Spleen (tissue), 11 donors: ENCODE results near the gene EXOC6B. TPM values are rescaled to one million over a fixed set of nuclear protein-coding genes. Genes with fewer than 3 reads are reported as not detected.

Source experiments
- DNase-seq: peaks from one replicate; pipeline ENCODE4 v3.0.0-alpha.2; 2020
- H3K27ac ChIP-seq, 8 donors: fragments of 200-600 bp; sonication (generic) in 7 of 8; 1 replicate in 4 of 8; 2 replicates in 4 of 8; pipeline versions ENCODE4 v1.5.0 to v1.8.0; 2016 to 2021; ENCODE audit warnings: inconsistent platforms in 4 of 8, mild to moderate bottlenecking in 4 of 8, moderate library complexity in 1 of 8
- H3K27me3 ChIP-seq, 7 donors: fragments of 200-600 bp; sonication (generic) in 6 of 7; replicated peaks in 1 of 7; 1 replicate in 4 of 7; 2 replicates in 3 of 7; pipeline versions ENCODE4 v1.5.0 to v1.8.0; 2016 to 2021; ENCODE audit warnings: inconsistent platforms in 3 of 7, mild to moderate bottlenecking in 1 of 7
- H3K36me3 ChIP-seq, 6 donors: fragments of 200-600 bp; sonication (generic) in 5 of 6; 1 replicate in 4 of 6; 2 replicates in 2 of 6; pipeline versions ENCODE4 v1.5.0 to v1.8.0; 2016 to 2021; ENCODE audit warnings: inconsistent platforms in 2 of 6
- H3K4me1 ChIP-seq, 6 donors: fragments of 200-600 bp; sonication (generic) in 5 of 6; 1 replicate in 3 of 6; 2 replicates in 3 of 6; pipeline versions ENCODE4 v1.5.0 to v1.8.0; 2016 to 2021; ENCODE audit warnings: inconsistent platforms in 3 of 6
- H3K4me3 ChIP-seq, 8 donors: fragments of 200-600 bp; sonication (generic) in 7 of 8; 1 replicate in 4 of 8; 2 replicates in 4 of 8; pipeline versions ENCODE4 v1.5.0 to v1.8.0; 2016 to 2021; ENCODE audit warnings: inconsistent platforms in 4 of 8, mild to moderate bottlenecking in 4 of 8, moderate library complexity in 2 of 8
- H3K9me3 ChIP-seq, 8 donors: fragments of 200-600 bp; sonication (generic) in 7 of 8; 1 replicate in 4 of 8; 2 replicates in 4 of 8; pipeline versions ENCODE4 v1.5.0 to v1.8.0; 2016 to 2021; ENCODE audit warnings: inconsistent platforms in 4 of 8
- POLR2A ChIP-seq, 3 donors: fragments of 450-650 bp; IDR thresholded peaks; one replicate each; pipeline ENCODE4 v1.5.1; 2017; ENCODE audit warnings: antibody characterized with exemption in 3 of 3, mild to moderate bottlenecking in 1 of 3
- POLR2AphosphoS5 ChIP-seq, 3 donors: sonication (generic); formaldehyde crosslinking; IDR thresholded peaks; one replicate each; pipeline ENCODE4 v1.5.1; 2017; ENCODE audit warnings: antibody characterized with exemption in 3 of 3
- WGBS, 5 donors: extraction: QIAGEN DNeasy Blood & Tissue Kit in 3 of 5; methylation state at CpG; one replicate each; pipeline versions ENCODE4 v1.1.5 to v1.1.7; 2013 to 2018; 5-methylcytosine and 5-hydroxymethylcytosine counted together
- intact Hi-C: fragments of 100-400 bp; cut with DNase I; formaldehyde crosslinking; loops from one replicate; pipeline ENCODE4 v1.15.0; 2023; ENCODE audit warnings: low total_unique reads
- polyA plus RNA-seq, 3 donors: library from polyadenylated mRNA; stranded (reverse); fragments of 200-250 nt; gene quantifications; one replicate each; pipeline ENCODE4 v1.2.1, GENCODE V29; 2013
- total RNA-seq, 7 donors: library from RNA; depleted of rRNA in 3 of 7; stranded (reverse); fragments of >200 nt in 3 of 7; fragmentation: NEBNext Ultra II Directional in 4 of 7; extraction: Animal tissue kit (Norgen Biotek cat#: 25700) in 4 of 7; gene quantifications; one replicate each; pipeline versions ENCODE4 v1.1.0 to v1.2.1, GENCODE V29; 2016 to 2021
- TF ChIP-seq, protein P1 (sequence below), 11 experiments: fragments of 200-600 bp in 7 of 11; fragments of 450-650 bp in 4 of 11; sonication (generic) in 4 of 11; IDR thresholded peaks in 8 of 11; conservative IDR thresholded peaks in 3 of 11; 1 replicate in 7 of 11; 2 replicates in 4 of 11; pipeline versions ENCODE4 v1.4.0 to v1.8.0; 2016 to 2021; ENCODE audit warnings: antibody characterized with exemption in 11 of 11, inconsistent platforms in 4 of 11, mild to moderate bottlenecking in 1 of 11
- donor health status: healthy with polysubstance abuse.
- donor health status: DM: no; HTN: no; CAD: no; lungs with moderate emphysema.
- donor health status: DM: no; HTN: no; CAD: no.
- donor health status: Bipolar disorder and iron deficiency.
- donor health status: healthy.
- donor health status: DM: no; HTN: no; CAD: no.
- donor health status: DM: yes; HTN: yes; CAD: no.

The EXOC6B gene
- total and polyA plus RNA-seq, 10 donors, result 1.0 to 27.9 (median 18.0) TPM

- no peaks in the 10 kb centered on the region for H3K36me3 ChIP-seq
- TF ChIP-seq POLR2A (IDR thresholded peaks at IDR 0.05) (no peak), POLR2AphosphoS5 (IDR thresholded peaks at IDR 0.05) (no peak)
- TF ChIP-seq, protein P1, sequence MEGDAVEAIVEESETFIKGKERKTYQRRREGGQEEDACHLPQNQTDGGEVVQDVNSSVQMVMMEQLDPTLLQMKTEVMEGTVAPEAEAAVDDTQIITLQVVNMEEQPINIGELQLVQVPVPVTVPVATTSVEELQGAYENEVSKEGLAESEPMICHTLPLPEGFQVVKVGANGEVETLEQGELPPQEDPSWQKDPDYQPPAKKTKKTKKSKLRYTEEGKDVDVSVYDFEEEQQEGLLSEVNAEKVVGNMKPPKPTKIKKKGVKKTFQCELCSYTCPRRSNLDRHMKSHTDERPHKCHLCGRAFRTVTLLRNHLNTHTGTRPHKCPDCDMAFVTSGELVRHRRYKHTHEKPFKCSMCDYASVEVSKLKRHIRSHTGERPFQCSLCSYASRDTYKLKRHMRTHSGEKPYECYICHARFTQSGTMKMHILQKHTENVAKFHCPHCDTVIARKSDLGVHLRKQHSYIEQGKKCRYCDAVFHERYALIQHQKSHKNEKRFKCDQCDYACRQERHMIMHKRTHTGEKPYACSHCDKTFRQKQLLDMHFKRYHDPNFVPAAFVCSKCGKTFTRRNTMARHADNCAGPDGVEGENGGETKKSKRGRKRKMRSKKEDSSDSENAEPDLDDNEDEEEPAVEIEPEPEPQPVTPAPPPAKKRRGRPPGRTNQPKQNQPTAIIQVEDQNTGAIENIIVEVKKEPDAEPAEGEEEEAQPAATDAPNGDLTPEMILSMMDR (IDR thresholded peaks at IDR 0.05 in 8 of 11, conservative IDR thresholded peaks at IDR 0.05 in 3 of 11), result no peak
- H3K27me3 ChIP-seq, result no peaks in the 10 kb centered on the region
- 66 to 82% (median 76%) methylated on average over 2 of the region's 2 CpGs for WGBS, 5 donors
- no peaks in the 10 kb centered on the region for H3K9me3 ChIP-seq
- H3K4me1 ChIP-seq, result no peaks in the 10 kb centered on the region
- intact Hi-C loops, result no loop called here
- H3K4me3 ChIP-seq, result no peak overlapping the region
- DNase-seq, result no peak
- no peak overlapping the region for H3K27ac ChIP-seq
These were observed 195.1 kb downstream of the EXOC6B start for GRCh38 chr2:72630767-72631166.

GRCh38 chr2:72629062-72629461 is 196.8 kb downstream of the EXOC6B start:
- WGBS, 5 donors, result 72 to 90% (median 76%) methylated on average over 1 of the region's 1 CpG
- Histone ChIP-seq H3K27ac (no peak overlapping the region), H3K9me3 (no peaks in the 10 kb centered on the region), H3K36me3 (no peaks in the 10 kb centered on the region), H3K27me3 (no peaks in the 10 kb centered on the region), H3K4me1 (no peaks in the 10 kb centered on the region), H3K4me3 (no peak overlapping the region)
- no peak for DNase-seq
- TF ChIP-seq POLR2A (IDR thresholded peaks at IDR 0.05), result no peak
- intact Hi-C loops, result no loop called here

DNA sequence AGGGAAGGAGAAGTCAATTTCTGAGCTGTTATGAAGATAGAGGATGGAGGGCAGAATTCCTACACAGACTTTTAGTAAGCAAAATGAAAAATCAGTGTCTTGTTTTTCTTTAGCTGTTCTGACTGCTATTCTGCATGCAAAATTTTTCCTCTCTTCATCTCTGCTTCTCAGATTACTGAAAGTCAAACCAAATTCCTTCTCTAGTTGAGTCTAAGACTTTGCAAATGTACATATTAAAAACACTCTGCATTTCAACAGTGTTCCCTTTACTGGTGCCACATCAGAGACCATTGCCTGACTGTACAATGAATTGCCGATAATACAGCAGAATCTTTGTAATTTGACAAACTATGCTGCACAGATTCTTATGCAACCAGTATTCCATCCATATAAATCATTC is 198.8 kb downstream of the EXOC6B start:
- no peaks in the 10 kb centered on the region for H3K36me3 ChIP-seq
- TF ChIP-seq POLR2A (IDR thresholded peaks at IDR 0.05) (no peak), POLR2AphosphoS5 (IDR thresholded peaks at IDR 0.05) (no peak)
- TF ChIP-seq, protein P1 (IDR thresholded peaks at IDR 0.05 in 8 of 11, conservative IDR thresholded peaks at IDR 0.05 in 3 of 11), result no peak
- no peak overlapping the region for H3K27ac ChIP-seq
- intact Hi-C loops, result no loop called here
- no peaks in the 10 kb centered on the region for H3K4me1 ChIP-seq
- no peak overlapping the region for H3K4me3 ChIP-seq
- no peaks in the 10 kb centered on the region for H3K9me3 ChIP-seq
- no peaks in the 10 kb centered on the region for H3K27me3 ChIP-seq
- WGBS, 5 donors, result 93 to 97% (median 95%) methylated on average over 1 of the region's 1 CpG
- DNase-seq, result no peak

DNA sequence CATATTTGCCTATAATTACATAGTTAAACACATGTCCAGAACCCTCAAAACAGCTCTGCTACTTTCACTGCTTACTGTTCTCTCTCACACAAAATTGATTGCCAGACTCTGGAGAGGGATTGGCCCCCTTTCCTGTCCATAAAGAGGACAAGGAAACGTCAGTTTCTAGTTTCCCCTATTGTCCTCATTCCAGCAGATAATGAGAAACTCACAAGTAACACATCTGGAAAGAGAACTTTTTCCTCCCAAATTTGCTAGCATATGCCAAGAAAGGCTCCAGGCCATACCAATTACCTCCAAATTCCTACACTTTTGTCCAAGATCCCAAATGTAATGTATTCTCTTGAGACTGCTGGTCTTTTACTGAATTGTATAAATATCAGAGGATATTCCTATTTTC is 200.5 kb downstream of the EXOC6B start:
- Histone ChIP-seq H3K27me3 (no peaks in the 10 kb centered on the region), H3K4me1 (no peaks in the 10 kb centered on the region), H3K27ac (no peak overlapping the region), H3K9me3 (peaks cover 0 to 4% (median 0%) of the 10 kb centered on the region in 8 donors), H3K4me3 (no peak overlapping the region), H3K36me3 (no peaks in the 10 kb centered on the region)
- 41 to 64% (median 57%) methylated on average over 1 of the region's 1 CpG for WGBS, 5 donors
- intact Hi-C loops, result no loop called here
- TF ChIP-seq POLR2AphosphoS5 (IDR thresholded peaks at IDR 0.05) (no peak), POLR2A (IDR thresholded peaks at IDR 0.05) (no peak)
- TF ChIP-seq, protein P1 (IDR thresholded peaks at IDR 0.05 in 8 of 11, conservative IDR thresholded peaks at IDR 0.05 in 3 of 11), result no peak
- DNase-seq, result no peak

DNA sequence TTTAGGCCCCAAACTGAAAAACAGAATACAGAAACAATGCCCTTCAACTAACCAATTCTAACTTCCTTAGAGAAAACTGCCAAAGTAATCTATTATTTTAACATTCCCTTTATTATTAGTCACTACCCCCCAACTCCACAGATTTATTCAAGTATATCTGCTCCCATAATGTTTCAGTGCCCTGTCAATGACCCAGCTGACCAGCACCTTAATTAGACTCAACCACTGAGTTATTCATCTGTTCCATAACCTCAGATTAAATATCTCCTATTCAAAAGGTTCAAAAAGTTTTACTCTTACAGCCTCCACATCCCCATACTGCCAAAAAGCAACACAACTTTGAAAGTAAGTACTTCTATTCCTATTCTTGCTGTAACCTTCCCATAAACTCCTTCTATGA is 202.4 kb downstream of the EXOC6B start:
- no peaks in the 10 kb centered on the region for H3K36me3 ChIP-seq
- H3K4me1 ChIP-seq, result no peaks in the 10 kb centered on the region
- H3K27ac ChIP-seq, result no peak overlapping the region
- intact Hi-C loops, result no loop called here
- H3K9me3 ChIP-seq, result peaks cover 0 to 4% (median 0%) of the 10 kb centered on the region in 8 donors
- no peaks in the 10 kb centered on the region for H3K27me3 ChIP-seq
- no peak for TF ChIP-seq POLR2AphosphoS5 (IDR thresholded peaks at IDR 0.05)
- TF ChIP-seq, protein P1 (IDR thresholded peaks at IDR 0.05 in 8 of 11, conservative IDR thresholded peaks at IDR 0.05 in 3 of 11), result no peak
- no peak for TF ChIP-seq POLR2A (IDR thresholded peaks at IDR 0.05)
- H3K4me3 ChIP-seq, result no peak overlapping the region
- DNase-seq, result no peak
